T1000 (cell line): ENCODE data around the gene CHAC1.

ENCODE experiments used
- DNase-seq: peaks from one replicate; lab custom pipeline; 2025; ENCODE audit warnings: mixed read lengths; lab: John Stamatoyannopoulos, UW

Gene CHAC1

DNA sequence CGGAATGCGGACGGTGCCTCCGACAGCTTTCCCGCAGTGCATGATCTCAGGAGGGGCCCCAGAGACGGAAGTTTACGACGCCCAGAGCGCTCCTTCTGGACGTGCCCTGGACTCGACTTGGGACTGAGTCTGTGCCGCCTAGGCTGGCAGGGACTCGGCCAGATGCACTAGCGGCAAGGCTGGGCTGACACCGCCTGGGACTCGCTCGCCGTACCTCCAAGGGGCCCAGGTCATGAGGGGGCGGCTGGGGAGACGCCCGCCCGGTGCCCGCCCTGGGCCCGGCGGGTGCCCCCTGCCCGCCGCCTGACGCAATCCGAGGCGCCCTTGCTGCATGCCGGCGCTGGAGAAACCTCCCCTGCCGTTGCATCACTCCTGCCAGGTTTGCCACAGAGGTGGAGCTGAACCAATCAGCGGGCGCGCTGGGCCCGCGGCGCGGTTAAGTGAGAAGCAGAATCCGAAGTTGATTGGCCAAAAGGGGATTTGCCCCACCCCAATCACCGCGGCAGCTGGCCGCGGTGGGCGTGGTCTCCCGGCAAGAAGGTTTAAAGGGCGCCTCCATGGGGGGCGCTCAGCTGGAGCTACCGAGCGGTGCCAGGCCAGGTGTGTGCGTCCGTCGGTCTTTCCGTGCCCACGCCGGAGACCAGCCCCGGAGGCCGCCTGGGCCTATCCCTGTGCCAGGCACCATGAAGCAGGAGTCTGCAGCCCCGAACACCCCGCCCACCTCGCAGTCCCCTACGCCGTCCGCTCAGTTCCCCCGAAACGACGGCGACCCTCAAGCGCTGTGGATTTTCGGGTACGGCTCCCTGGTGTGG is at the start of gene CHAC1:
CHAC1 (plus strand) TSS at position 571 of the 812 bp plus-strand sequence; CDS start at position 684, 113 bp downstream.
- DNase-seq = peak; percentile 90

DNA sequence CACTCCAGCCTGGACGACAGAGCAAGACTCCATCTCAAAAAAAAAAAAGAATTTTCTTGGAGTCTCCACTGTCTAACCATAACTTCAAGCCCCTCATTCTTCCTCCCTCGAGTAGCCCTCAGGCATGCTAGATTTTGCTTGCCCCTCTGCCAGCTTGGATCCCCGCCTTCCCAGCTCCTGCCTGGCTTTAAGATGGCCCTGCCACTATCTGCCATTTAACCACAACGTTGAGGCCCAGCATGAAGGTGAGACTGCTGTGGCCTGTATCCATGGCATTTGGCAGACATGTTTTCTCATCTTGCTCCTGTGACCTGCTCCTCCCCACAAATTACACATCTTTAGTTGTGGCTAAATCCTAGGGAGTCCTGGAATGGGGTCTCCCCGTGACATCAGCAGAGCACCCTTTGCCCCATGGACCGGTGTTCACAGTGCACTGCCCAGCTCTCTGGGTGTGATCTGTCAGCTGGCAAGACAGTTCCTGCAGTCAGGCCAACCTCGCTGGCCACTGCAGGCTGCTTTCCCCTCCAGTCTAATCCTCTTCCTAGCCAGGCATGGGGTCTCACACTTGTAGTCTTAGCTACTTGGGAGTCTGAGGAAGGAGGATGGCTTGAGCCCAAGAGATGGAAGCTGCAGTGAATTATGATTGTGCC is 48.6 kb upstream of the CHAC1 start:
- DNase-seq = no peak

- peak; percentile 97 for DNase-seq
Observed at GRCh38 chr15:40906091-40906990, 46.9 kb upstream of the CHAC1 start.

GRCh38 chr15:40906991-40907802 is 46.1 kb upstream of the CHAC1 start:
- no peak for DNase-seq

DNA sequence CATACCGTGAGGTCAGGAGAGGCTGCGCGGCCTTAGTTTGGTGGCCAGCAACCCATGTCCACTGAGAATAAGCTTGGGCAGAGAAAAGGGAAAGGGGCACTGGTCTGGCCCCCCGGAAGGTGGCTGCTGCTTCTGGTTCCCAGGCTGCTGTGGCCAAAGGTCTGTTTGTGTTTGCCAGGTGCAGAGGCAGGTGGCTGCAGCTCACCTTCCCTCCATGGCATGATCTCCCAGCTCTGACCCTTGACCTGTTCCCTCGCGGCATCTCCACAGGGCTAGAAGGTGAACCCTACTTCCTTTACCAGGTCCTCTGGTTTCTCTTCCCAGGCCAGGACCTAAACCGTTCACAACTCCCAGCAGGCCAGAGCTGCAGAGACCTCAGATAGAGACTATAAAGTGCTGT is 45.2 kb upstream of the CHAC1 start:
- DNase-seq = no peak

DNA sequence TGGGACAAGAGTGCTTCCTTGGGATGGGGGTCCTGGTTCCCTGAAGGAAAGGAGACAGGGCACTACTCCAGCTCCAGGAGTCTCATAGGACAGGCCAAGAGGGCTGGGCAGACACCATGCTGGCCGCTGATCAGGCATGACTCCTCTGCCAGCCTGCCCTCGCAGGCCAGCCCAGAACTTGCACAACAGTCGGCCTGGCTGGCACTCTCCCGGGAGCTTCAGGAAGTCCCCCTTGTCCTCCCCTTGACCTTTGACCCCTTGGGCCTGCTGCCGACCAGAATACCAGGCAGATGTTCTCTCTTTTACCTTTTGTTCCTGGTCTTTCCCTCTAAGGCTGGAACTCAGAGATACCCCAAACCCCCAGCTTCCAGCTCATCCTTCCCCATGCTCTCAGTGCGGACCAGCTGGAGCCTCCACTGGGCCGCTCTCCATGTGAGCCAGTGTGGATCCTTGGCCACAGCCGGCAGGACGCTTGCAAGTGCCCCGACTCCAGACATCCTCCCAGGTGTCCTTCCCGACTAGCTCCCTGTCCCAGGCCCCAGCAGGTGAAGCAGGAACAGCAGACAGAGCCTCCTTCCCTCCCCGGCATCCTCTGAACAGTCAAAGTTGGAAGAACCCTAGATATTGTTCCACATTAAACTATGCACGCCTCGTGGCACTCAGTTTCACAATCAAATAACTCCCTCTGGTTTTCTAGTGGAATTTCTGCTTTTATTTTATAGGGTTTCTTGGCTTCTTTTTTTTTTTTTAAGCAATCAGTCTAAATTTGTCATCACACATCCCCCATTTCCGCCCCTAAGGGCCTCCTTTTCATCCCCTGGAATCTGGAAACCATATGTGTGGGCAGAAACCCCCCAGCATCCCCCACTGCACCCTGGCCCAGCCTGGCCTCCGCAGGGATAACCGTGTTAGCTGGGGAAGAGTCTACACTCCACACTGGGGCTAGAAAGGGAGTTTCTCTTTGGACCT is 43.3 kb upstream of the CHAC1 start:
- no peak for DNase-seq

- DNase-seq = no peak
Observed at GRCh38 chr15:40911141-40911540, 42.1 kb upstream of the CHAC1 start.

GRCh38 chr15:40911693-40912092 is 41.6 kb upstream of the CHAC1 start:
- no peak for DNase-seq

GRCh38 chr15:40912478-40912877 is 40.8 kb upstream of the CHAC1 start:
- DNase-seq = no peak

- DNase-seq = no peak
Observed at GRCh38 chr15:40914013-40914412, 39.3 kb upstream of the CHAC1 start.

GRCh38 chr15:40914486-40914885 is 38.8 kb upstream of the CHAC1 start:
- DNase-seq = no peak

- no peak for DNase-seq
Observed at GRCh38 chr15:40915116-40915661, 38.1 kb upstream of the CHAC1 start.

DNA sequence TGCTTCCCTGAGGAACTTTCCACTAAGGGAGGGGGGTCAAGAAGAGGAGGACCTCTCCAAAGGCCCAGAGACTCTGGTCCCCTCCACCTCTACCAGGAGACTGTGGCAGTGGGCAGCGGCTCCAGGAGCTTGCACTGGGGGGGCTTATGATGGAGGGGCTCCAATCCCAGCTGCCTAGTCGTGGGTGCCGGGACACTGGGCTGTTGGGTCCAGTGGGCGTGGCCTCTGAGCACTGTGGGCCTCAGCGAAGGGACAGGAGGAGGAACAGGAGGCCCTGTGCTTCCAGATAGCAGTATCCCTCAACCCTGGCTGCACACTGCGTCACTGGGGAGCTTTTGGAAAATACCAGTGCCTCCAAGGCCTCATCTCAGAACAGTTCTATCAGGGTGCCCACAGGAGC is 37.6 kb upstream of the CHAC1 start:
- DNase-seq = no peak

DNA sequence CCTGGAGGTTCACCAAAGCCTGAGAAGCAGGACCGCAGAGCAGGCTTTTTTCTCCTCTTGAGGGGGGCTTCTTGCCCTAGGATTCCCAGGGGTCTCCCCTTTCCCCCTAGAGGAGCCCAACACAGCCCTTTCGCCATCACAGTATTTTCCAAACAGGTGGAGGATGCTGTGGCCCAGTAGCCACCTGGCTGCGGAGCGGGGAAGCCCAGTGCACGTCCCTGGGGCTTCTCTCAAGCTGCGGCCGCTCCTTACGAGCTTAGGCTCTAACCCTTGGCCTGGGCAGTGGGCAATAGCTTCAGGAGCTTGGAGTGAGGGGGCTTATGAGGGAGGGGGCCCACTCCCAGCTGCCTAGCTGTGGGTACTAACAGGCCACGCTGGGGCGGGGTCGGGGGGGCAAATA is 35.7 kb upstream of the CHAC1 start:
- no peak for DNase-seq

DNA sequence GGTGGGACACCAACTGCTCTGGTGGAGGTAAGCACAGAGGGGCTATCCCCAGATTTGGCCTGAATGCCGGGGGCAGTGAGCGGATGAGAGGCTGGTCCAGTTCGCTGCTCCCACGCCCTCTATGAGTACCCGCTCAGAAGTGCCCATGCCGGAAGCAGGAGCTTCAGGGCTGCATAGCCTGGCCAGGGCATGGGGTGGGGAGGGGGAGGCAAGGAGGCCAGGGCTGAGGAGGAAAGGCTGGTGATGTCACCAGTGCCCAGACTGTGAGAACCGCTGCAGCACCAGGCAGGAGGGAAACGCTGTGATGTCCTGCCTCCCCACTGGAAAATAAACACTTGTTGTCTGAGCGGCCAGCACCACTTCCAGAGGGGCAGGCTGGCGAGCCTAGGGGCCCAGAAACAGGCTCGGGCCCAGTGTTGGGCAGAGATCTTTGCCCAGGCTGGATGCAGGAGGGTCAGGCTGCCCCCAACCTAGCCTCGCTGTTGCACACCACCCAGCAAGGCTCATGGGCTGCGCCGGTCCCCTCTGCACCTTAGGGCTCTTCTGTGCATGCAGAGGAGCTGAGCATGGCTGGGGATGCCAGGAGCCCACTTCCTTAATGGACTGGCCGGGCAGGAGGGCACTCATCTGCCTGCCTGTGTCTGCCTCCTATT is 35.0 kb upstream of the CHAC1 start:
- DNase-seq = no peak

GRCh38 chr15:40918799-40919392 is 34.4 kb upstream of the CHAC1 start:
- DNase-seq = no peak

DNA sequence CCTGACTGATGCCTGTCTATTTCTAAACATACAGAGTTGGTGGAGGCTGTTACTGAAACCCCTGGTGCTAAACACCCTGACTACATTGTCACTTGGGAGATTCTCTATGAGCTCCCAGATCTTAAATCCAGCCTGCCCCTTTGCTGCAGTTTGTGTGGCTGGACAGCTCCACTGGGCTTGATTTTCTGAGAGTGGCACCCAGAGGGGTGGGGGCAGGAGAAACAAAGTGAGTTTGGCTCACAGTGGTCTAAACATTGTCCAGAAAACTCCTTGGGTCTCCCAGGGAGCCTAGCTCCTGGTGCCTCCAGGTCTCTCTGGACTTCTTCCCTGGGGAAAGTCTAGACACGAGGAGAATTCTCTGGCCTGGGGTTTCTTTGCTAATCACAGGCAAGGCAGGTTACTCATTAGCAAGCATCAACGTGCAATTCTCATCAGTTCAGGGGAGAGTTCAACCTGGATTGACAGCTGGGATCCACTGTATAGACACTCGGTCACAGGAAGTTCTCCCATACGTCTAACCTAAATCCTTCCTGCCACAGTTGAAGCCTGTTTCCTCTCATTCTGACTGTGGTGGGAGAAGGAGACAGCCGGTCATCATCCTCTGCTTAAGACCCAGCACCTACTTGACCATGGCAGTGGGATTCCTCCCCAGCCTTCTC is 31.2 kb upstream of the CHAC1 start:
- no peak for DNase-seq

GRCh38 chr15:40922608-40923005 is 30.7 kb upstream of the CHAC1 start:
- DNase-seq = no peak

- DNase-seq = no peak
Observed at GRCh38 chr15:40923551-40923950, 29.7 kb upstream of the CHAC1 start.
